PC-3 (cell line): Measurements from ENCODE around the gene AKR7A2.

Source experiments
- EZH2 ChIP-seq: fragments of 300-600 bp; sonication (generic); IDR thresholded peaks from one replicate; pipeline ENCODE4 v1.6.1; 2017; ENCODE audit warnings: antibody characterized with exemption, mild to moderate bottlenecking, low read length; ENCODE audit not compliant: unreplicated experiment
- TF ChIP-seq, protein P1 (sequence below): fragments of 300-600 bp; sonication (generic); conservative IDR thresholded peaks from 2 replicates; pipeline ENCODE4 v1.5.1; 2017; ENCODE audit warnings: antibody characterized with exemption, low read depth, mild to moderate bottlenecking, low read length

DNA sequence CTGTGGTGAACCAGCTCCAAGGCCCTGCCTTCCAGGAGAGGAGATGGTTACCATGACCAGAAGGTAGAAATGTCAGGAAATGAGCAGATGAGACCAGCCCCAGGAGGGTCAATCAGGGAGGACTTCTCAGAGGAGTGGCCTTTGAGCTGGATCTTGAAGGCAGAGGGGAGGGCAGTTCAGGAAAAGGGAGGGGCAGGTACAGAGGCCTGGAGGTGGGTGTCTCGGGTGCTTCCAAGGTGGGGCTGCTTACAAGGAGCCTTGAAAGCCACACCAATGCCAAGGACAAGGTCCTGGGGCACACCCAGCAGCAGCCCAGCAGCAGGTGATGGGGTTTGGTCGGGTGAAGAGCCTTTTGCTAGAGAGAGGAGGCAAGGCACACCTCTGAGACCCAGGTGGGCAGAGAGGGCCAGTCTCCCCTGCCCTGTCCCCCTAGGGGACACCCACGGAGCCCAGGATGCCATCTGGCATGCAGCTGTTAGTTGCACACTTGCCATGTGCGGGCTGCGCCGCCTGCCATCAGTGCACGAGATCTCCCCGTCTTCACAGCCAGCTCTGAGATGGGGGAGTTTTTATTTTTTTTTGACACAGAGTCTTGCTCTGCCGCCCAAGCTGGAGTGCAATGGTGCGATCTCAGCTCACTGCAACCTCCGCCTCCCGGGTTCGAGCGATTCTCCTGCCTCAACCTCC is 18.6 kb upstream of the AKR7A2 start:
- no peak for TF ChIP-seq EZH2
- TF ChIP-seq, protein P1, sequence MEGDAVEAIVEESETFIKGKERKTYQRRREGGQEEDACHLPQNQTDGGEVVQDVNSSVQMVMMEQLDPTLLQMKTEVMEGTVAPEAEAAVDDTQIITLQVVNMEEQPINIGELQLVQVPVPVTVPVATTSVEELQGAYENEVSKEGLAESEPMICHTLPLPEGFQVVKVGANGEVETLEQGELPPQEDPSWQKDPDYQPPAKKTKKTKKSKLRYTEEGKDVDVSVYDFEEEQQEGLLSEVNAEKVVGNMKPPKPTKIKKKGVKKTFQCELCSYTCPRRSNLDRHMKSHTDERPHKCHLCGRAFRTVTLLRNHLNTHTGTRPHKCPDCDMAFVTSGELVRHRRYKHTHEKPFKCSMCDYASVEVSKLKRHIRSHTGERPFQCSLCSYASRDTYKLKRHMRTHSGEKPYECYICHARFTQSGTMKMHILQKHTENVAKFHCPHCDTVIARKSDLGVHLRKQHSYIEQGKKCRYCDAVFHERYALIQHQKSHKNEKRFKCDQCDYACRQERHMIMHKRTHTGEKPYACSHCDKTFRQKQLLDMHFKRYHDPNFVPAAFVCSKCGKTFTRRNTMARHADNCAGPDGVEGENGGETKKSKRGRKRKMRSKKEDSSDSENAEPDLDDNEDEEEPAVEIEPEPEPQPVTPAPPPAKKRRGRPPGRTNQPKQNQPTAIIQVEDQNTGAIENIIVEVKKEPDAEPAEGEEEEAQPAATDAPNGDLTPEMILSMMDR: no peak
